NCI-H2171 (cell line): ENCODE data around the gene SEC16B.

Experiments
- DNase-seq: peaks from one replicate; lab custom pipeline; 2025; lab: John Stamatoyannopoulos, UW

The SEC16B gene

GRCh38 chr1:177978530-177978929, 8.7 kb upstream of the SEC16B start:
- DNase-seq = no peak

GRCh38 chr1:177977141-177977540, 7.3 kb upstream of the SEC16B start:
- no peak for DNase-seq

DNA sequence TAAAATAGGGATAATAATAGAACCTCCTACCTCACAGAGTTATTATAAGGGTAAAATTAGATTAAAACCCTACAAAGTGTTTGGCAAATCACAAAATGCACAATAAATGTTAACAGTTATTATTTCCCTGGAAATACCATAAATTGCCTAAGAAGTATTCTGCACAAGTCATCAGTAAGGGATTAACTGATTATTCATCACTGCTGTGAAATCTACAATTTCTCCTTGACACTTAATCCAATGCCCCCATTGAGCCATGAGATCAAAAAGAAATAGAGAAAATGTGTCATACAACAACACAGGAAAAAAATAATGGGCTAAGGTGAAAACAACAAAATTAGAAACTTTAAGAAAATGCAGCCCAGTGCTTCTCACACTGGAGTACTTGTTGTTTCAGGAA, 6.7 kb upstream of the SEC16B start:
- DNase-seq = no peak

GRCh38 chr1:177975588-177976495, 6.0 kb upstream of the SEC16B start:
- DNase-seq = no peak

DNA sequence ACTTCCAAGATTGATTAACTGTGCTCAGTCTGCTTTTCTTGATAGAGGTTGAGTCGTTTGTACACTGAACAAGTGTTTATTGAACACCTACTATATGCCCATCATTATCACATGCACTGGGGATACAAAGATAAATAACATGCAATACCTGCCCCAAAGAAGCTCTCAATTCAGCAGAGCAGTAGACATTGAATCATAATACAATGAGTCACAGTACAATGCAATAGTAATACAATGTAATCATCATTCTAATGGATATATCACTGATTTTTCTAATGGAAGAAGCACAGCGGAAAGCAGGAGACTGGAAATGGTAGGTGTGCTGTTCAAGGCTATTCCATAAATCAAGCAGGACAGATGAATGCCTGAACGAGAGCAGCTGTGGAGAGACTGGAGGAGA, 3.7 kb upstream of the SEC16B start:
- no peak for DNase-seq

DNA sequence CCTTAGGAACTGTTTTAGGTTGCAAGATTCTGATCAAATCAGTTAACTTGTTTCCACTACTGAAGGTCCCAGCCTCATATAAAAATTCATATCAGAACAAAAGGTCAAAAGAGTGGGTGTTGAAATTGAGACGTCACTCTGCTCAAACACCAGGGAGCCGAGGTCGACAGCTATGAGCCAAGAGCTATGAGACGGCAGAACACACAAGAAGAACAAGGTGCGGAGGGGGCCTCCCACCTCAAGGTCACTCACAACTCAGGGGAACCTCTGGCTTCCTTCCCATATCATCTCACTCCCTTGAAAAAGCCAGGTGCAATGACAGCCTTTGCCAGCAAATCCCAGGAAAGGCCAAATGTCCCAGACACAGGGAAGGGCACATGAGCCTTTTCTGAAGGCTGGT, 749 bp downstream of the SEC16B start:
- no peak for DNase-seq

- DNase-seq = no peak
These were observed 3.7 kb downstream of the SEC16B start for GRCh38 chr1:177966199-177966598.

DNA sequence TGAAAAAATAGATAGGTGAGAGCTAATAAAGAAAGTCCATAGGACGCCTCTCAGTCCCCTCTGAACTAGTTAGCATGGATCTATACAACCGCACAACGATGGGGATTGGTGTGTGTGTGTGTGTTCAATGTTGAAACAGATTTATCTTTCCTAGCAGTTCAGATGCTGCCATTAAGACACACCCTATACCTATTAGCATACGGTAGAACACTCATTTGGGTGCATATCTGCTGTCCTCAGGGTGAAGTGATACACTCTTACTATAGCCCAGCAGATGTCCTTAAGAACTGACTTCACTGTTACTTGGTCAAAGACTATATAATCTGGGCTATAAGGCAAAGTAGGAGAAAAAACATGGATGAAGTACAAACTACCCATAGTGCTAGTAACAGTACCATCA, 4.6 kb downstream of the SEC16B start:
- DNase-seq = no peak

DNA sequence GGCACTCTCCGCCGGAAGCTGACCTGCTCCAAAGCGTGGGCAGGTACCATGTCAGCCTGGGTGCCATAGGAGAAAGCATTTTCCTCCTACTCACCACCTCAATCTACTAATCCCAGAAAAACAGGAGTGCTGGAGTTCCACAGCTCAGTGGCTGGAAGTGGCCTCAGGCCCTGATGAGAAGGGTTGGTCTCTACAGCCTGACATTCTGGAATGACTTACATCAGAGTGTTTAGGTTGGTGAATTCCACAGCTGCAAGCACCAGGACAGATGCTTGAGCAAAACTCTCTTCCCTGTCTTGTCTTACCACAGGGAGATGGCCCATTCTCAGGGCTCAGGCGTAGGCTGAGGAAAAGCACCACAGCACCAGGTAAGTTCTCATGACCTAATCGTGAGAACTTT, 5.5 kb downstream of the SEC16B start:
- DNase-seq = no peak

DNA sequence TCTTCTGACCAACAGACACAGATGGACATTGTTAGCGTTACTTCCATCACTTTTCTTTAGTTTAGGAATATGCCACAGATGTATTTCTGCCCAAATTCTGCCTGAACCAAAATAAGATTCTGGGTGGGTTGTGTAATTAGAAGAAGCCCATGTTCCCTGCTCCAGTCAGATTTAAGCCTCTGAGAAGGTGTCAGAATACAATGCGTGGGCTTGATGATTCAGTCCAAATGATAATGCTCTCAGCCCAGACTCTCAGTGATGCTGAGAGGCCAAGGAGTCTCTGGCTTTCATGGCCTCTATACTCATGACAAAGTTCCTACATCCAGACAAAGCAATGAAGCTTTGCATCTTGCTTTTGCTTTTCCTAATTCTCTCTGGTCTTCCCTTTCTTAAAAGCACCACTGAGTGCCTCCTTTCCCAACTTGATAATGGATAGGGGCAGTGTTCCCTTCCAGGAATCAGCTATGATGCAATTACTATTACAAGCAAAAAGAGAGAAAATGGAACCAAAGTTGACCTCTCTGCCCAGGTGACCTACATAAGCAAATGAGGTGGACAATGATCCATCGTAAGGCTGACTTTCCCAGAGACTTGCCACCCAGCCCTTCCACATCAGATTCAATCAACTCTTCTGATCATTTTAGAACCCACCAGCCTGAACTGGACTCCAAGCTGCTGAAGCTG, 8.8 kb downstream of the SEC16B start:
- no peak for DNase-seq

DNA sequence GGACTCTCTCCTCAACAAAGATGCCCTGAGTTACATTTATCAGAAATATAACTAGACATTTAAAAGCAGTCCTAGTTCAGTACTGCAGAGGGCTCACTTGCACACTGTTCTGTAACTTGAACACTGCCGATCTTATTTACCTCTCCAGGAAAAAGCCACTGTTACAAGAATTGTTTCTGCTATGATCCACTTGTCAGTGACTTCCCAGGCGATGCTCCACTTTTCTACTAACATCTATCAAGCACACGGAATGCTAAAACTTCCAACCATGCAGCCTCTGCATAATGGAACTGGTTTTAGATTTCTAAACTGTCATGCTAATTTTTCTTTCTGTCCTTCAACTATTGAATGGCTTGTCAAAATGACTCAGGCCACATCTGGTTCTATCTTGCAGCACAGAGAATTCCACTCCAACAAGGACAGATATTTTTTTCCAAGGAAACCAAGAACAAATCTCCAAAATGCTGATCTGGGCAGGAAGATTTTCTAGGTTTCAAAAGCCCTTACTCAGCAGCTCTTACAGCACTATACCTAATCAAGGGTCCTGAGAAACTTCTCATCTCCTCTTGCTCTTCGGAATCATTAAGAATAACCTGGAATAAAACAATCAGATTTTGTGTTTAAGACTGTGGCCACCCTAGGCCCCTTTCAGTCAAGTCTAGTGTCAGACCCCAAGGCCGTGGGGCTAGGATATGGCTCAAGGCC, 9.9 kb downstream of the SEC16B start:
- DNase-seq = no peak

GRCh38 chr1:177958092-177958491, 11.8 kb downstream of the SEC16B start:
- DNase-seq = no peak

DNA sequence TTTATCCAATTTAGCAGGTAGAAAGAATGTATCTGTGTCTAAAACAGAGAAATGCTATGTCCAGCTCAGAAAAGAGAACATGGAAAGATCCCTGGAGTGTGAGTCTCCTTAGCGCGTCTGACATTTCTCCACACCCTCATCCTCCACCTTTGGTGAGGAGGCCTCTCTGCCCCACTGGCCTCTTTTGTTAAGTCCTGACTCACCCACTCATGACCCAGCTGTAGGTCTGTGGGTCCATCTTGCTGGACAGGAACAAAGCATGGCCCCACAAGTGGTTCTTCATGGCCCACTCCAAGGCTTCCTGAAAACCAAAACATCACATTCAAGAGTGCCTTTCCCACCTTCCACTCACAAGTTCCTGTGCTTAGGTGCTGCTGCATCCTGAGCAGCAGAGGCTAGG, 15.8 kb downstream of the SEC16B start:
- DNase-seq = no peak

- DNase-seq = no peak
These were observed 16.3 kb downstream of the SEC16B start for GRCh38 chr1:177953549-177953948.

GRCh38 chr1:177952691-177953090, 17.2 kb downstream of the SEC16B start:
- no peak for DNase-seq

- DNase-seq = no peak
These were observed 17.6 kb downstream of the SEC16B start for GRCh38 chr1:177952249-177952648.

DNA sequence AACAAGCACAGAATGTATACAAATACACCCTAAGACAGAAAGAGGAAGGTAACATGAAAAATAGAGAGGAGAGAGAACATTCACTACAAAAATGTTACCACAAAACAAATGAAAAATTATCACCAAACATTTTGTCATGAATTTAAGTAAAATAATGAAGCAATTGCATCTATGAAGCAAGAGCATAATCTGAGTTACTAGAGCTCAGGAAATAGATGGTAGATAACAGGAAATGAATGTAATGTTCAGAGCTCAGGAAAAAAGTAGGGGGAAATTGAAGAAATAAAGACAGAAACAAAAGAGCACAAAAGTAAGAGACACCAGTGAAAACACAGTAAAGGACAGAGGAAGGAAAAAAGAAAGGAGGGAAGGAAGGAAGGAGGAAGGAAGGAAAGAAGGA, 19.4 kb downstream of the SEC16B start:
- DNase-seq = no peak

DNA sequence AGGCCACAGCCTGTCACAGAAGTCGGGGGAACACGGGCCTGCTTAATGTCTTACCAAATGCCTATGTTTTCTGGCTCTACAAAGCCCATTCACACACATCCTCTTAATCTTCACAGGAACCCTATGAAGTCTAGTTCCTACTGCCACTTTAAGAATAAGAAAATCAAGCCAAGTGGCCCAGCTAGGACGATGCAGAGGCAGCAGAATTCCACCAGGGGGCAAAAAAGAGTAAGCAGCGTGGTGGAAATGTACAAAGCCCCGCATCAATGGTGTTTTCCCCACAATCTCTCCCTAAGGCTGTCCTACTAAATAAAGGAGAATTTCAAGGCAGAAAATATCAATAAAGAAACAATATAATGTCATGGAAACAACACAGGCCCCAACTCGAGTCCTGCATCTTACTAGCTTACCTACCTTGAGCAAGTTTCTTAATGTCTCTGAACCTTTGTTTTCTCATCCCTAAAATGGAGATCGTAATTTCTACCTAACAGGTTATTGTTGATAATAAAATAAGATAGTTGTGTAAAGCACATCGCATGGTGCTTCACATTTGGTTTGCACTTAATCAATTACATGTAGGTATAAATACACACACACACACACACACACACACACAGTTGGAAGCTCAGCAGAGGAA, 21.4 kb downstream of the SEC16B start:
- peak; percentile 35 for DNase-seq

DNA sequence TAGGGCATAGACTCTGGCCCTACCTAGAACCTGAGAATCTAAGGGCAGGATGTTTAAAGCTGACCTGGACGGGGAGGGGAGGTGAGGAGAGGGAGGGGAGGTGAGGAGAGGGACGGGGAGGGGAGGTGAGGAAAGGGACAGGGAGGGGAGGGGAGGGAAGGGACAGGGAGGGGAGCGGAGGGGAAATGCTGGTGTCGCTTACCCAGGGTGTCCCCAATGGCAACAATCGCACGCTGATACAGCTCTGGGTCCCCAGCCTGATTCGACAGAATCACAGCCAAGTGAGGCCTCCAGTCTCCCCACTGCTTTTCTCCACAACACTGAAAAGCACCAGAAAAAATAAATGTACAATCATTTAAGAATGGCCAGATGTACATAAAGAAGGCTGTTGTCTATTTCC, 22.2 kb downstream of the SEC16B start:
- no peak for DNase-seq

GRCh38 chr1:177945943-177946650, 23.8 kb downstream of the SEC16B start:
- DNase-seq = peak; percentile 28

DNA sequence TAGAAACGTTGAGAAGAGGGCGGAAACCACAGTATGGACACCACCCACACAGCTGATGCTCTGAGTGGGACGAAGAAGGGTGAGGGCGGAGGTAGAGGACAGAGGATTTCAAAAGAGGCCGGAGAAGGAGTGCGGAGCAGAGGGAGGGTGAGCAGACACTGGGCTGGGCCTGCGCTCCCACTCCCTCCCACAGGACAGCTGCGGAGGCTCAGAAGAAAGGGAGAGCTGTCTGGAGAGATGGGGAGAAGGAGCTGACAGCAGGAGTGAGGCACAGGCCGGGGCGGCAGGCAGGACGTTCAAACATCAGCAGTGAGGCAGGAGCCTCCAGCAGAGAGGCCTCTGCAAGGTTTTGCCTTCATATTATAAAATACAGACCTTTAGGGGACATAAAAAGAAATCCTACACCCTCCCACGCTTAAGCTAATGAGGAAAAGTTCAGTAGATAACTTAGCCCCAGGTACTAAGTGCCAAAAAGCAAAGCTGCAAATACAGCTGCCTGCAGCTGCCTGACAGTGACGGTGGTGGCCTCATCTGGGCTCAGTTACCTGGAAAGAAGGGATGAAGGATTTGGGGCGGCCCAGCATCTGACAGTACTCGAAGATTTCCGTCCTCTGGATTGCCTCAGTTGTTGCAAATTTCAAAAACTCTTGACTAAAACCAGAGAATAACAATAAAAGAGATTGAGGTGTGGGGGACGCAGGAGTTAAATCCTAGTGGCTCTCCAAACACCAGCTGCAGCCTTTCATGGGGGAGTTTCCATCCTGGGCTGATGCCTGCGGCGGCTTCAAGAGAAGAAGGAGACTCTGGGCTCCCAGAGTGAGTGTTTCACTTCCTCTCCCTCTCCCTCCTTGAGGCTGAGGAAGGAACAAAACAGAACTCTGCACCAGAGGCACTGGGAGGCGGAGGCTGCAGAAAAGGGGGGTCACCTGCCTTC, 25.6 kb downstream of the SEC16B start:
- DNase-seq = no peak
